Measurements from ENCODE around the gene GIMAP4.
"Not testable (repeated sequence)": the region's sequence is repeated elsewhere in the genome, so short reads cannot be mapped to it uniquely, and the experiment has no call there.

The GIMAP4 gene

GRCh38 chr7:150586068-150586784 is 19.0 kb downstream of the GIMAP4 start:
- Histone ChIP-seq H3K4me1 (ENCODE audit: control insufficient read depth, insufficient read depth, low read length) (no peaks in the 10 kb centered on the region), H3K9ac (ENCODE audit: low read length) (no peak overlapping the region), H3K27ac (ENCODE audit: low read depth, low read length) (peak overlapping the region; percentile 19), H3K36me3 (ENCODE audit: control insufficient read depth, insufficient read depth, low read length) (no peaks in the 10 kb centered on the region), H3K27me3 (ENCODE audit: control insufficient read depth, insufficient read depth, low read length) (no peaks in the 10 kb centered on the region), H3K4me3 (ENCODE audit: low read length) (no peak overlapping the region)

GRCh38 chr7:150586785-150587152 is 19.6 kb downstream of the GIMAP4 start:
- H3K9ac ChIP-seq (ENCODE audit: low read length), result no peak overlapping the region
- H3K4me1 ChIP-seq (ENCODE audit: control insufficient read depth, insufficient read depth, low read length), result no peaks in the 10 kb centered on the region
- H3K4me3 ChIP-seq (ENCODE audit: low read length), result no peak overlapping the region
- peak overlapping the region; percentile 27 for H3K27ac ChIP-seq (ENCODE audit: low read depth, low read length)
- H3K36me3 ChIP-seq (ENCODE audit: control insufficient read depth, insufficient read depth, low read length), result no peaks in the 10 kb centered on the region
- H3K27me3 ChIP-seq (ENCODE audit: control insufficient read depth, insufficient read depth, low read length), result no peaks in the 10 kb centered on the region

GRCh38 chr7:150587551-150587950 is 20.4 kb downstream of the GIMAP4 start:
- no peaks in the 10 kb centered on the region for H3K4me1 ChIP-seq (ENCODE audit: control insufficient read depth, insufficient read depth, low read length)
- no peaks in the 10 kb centered on the region for H3K27me3 ChIP-seq (ENCODE audit: control insufficient read depth, insufficient read depth, low read length)
- H3K4me3 ChIP-seq (ENCODE audit: low read length), result no peak overlapping the region
- no peaks in the 10 kb centered on the region for H3K36me3 ChIP-seq (ENCODE audit: control insufficient read depth, insufficient read depth, low read length)
- H3K27ac ChIP-seq (ENCODE audit: low read depth, low read length), result no peak overlapping the region
- no peak overlapping the region for H3K9ac ChIP-seq (ENCODE audit: low read length)

- Histone ChIP-seq H3K4me1 (ENCODE audit: control insufficient read depth, insufficient read depth, low read length) (no peaks in the 10 kb centered on the region), H3K4me3 (ENCODE audit: low read length) (no peak overlapping the region), H3K36me3 (ENCODE audit: control insufficient read depth, insufficient read depth, low read length) (no peaks in the 10 kb centered on the region), H3K27me3 (ENCODE audit: control insufficient read depth, insufficient read depth, low read length) (no peaks in the 10 kb centered on the region), H3K9ac (ENCODE audit: low read length) (no peak overlapping the region), H3K27ac (ENCODE audit: low read depth, low read length) (no peak overlapping the region)
Observed at GRCh38 chr7:150594805-150595204, 27.6 kb downstream of the GIMAP4 start.

GRCh38 chr7:150595361-150595760 is 28.2 kb downstream of the GIMAP4 start:
- no peaks in the 10 kb centered on the region for H3K4me1 ChIP-seq (ENCODE audit: control insufficient read depth, insufficient read depth, low read length)

GRCh38 chr7:150603600-150603999 is 36.4 kb downstream of the GIMAP4 start:
- not testable (repeated sequence) for H3K4me1 ChIP-seq (ENCODE audit: control insufficient read depth, insufficient read depth, low read length); H3K27ac ChIP-seq (ENCODE audit: low read depth, low read length); H3K36me3 ChIP-seq (ENCODE audit: control insufficient read depth, insufficient read depth, low read length); H3K27me3 ChIP-seq (ENCODE audit: control insufficient read depth, insufficient read depth, low read length); H3K4me3 ChIP-seq (ENCODE audit: low read length); H3K9ac ChIP-seq (ENCODE audit: low read length)

More at GRCh38 chr7:150595361-150595760, 28.2 kb downstream of the GIMAP4 start:
- Histone ChIP-seq H3K27me3 (ENCODE audit: control insufficient read depth, insufficient read depth, low read length) (no peaks in the 10 kb centered on the region), H3K4me3 (ENCODE audit: low read length) (no peak overlapping the region), H3K9ac (ENCODE audit: low read length) (no peak overlapping the region), H3K27ac (ENCODE audit: low read depth, low read length) (no peak overlapping the region), H3K36me3 (ENCODE audit: control insufficient read depth, insufficient read depth, low read length) (no peaks in the 10 kb centered on the region)

GRCh38 chr7:150610233-150610632 is 43.0 kb downstream of the GIMAP4 start:
- H3K36me3 ChIP-seq (ENCODE audit: control insufficient read depth, insufficient read depth, low read length), result no peaks in the 10 kb centered on the region
- H3K27me3 ChIP-seq (ENCODE audit: control insufficient read depth, insufficient read depth, low read length), result no peaks in the 10 kb centered on the region
- H3K9ac ChIP-seq (ENCODE audit: low read length), result no peak overlapping the region
- no peak overlapping the region for H3K4me3 ChIP-seq (ENCODE audit: low read length)
- no peak overlapping the region for H3K27ac ChIP-seq (ENCODE audit: low read depth, low read length)
- H3K4me1 ChIP-seq (ENCODE audit: control insufficient read depth, insufficient read depth, low read length), result no peaks in the 10 kb centered on the region

GRCh38 chr7:150612925-150613324 is 45.7 kb downstream of the GIMAP4 start:
- no peaks in the 10 kb centered on the region for H3K36me3 ChIP-seq (ENCODE audit: control insufficient read depth, insufficient read depth, low read length)
- H3K4me3 ChIP-seq (ENCODE audit: low read length), result no peak overlapping the region
- no peak overlapping the region for H3K27ac ChIP-seq (ENCODE audit: low read depth, low read length)
- no peak overlapping the region for H3K9ac ChIP-seq (ENCODE audit: low read length)
- H3K4me1 ChIP-seq (ENCODE audit: control insufficient read depth, insufficient read depth, low read length), result no peaks in the 10 kb centered on the region
- no peaks in the 10 kb centered on the region for H3K27me3 ChIP-seq (ENCODE audit: control insufficient read depth, insufficient read depth, low read length)

- Histone ChIP-seq H3K27me3 (ENCODE audit: control insufficient read depth, insufficient read depth, low read length) (no peaks in the 10 kb centered on the region), H3K27ac (ENCODE audit: low read depth, low read length) (no peak overlapping the region), H3K4me1 (ENCODE audit: control insufficient read depth, insufficient read depth, low read length) (no peaks in the 10 kb centered on the region), H3K36me3 (ENCODE audit: control insufficient read depth, insufficient read depth, low read length) (no peaks in the 10 kb centered on the region), H3K4me3 (ENCODE audit: low read length) (no peak overlapping the region), H3K9ac (ENCODE audit: low read length) (no peak overlapping the region)
Observed at GRCh38 chr7:150613880-150614279, 46.7 kb downstream of the GIMAP4 start.

- not testable (repeated sequence) for H3K27me3 ChIP-seq (ENCODE audit: control insufficient read depth, insufficient read depth, low read length); H3K9ac ChIP-seq (ENCODE audit: low read length); H3K36me3 ChIP-seq (ENCODE audit: control insufficient read depth, insufficient read depth, low read length); H3K4me1 ChIP-seq (ENCODE audit: control insufficient read depth, insufficient read depth, low read length); H3K4me3 ChIP-seq (ENCODE audit: low read length); H3K27ac ChIP-seq (ENCODE audit: low read depth, low read length)
Observed at GRCh38 chr7:150614426-150614825, 47.2 kb downstream of the GIMAP4 start.

- H3K4me3 ChIP-seq (ENCODE audit: low read length); H3K27me3 ChIP-seq (ENCODE audit: control insufficient read depth, insufficient read depth, low read length); H3K27ac ChIP-seq (ENCODE audit: low read depth, low read length); H3K4me1 ChIP-seq (ENCODE audit: control insufficient read depth, insufficient read depth, low read length); H3K9ac ChIP-seq (ENCODE audit: low read length); H3K36me3 ChIP-seq (ENCODE audit: control insufficient read depth, insufficient read depth, low read length): not testable (repeated sequence)
Observed at GRCh38 chr7:150615221-150615755, 48.1 kb downstream of the GIMAP4 start.

GRCh38 chr7:150620061-150620460 is 52.9 kb downstream of the GIMAP4 start:
- Histone ChIP-seq H3K36me3 (ENCODE audit: control insufficient read depth, insufficient read depth, low read length) (no peaks in the 10 kb centered on the region), H3K4me1 (ENCODE audit: control insufficient read depth, insufficient read depth, low read length) (no peaks in the 10 kb centered on the region), H3K27me3 (ENCODE audit: control insufficient read depth, insufficient read depth, low read length) (no peaks in the 10 kb centered on the region), H3K4me3 (ENCODE audit: low read length) (no peak overlapping the region), H3K27ac (ENCODE audit: low read depth, low read length) (no peak overlapping the region), H3K9ac (ENCODE audit: low read length) (no peak overlapping the region)
